ENCODE data around the gene FKBP4.

GRCh38 chr12:2841056-2841650 is 46.4 kb downstream of the FKBP4 start:
- no peak for TF ChIP-seq CTCF (conservative IDR thresholded peaks at IDR 0.05; ENCODE audit: low read depth, low read length)
- TF ChIP-seq EZH2phosphoT487 (IDR thresholded peaks at IDR 0.05; ENCODE audit: borderline replicate concordance, low read length) = no peak
